Umbilical cord (tissue), 1 donor: ENCODE measurements around the gene ATP4A. TPM values are rescaled to one million over a fixed set of nuclear protein-coding genes. Genes with fewer than 3 reads are reported as not detected.

Experiments
- total RNA-seq: library from RNA; depleted of rRNA; stranded (reverse); fragments of >200 nt; gene quantifications from one replicate; pipeline ENCODE4 v1.2.3, GENCODE V29; 2014; ENCODE audit warnings: low replicate concordance; ENCODE audit not compliant: insufficient read depth

The ATP4A gene
- total RNA-seq, 1 donor from 2014 or later: not detected

Other genes starting within 250 kb of the ATP4A start
- 13.0 TPM for gene CD22, start 234.5 kb downstream of the ATP4A start, total RNA-seq
- 0.48 TPM for gene FFAR1, start 215.8 kb downstream of the ATP4A start, total RNA-seq
- gene FFAR3, start 205.2 kb downstream of the ATP4A start, total RNA-seq: 7.0 TPM
- gene GPR42, start 192.6 kb downstream of the ATP4A start, total RNA-seq: not detected
- 0.72 TPM for gene FFAR2, start 115.4 kb downstream of the ATP4A start, total RNA-seq
- 56.1 TPM for gene KRTDAP, start 73.2 kb downstream of the ATP4A start, total RNA-seq
- gene DMKN, start 50.0 kb downstream of the ATP4A start, total RNA-seq: 11.8 TPM
- 2.2 TPM for gene SBSN, start 35.3 kb downstream of the ATP4A start, total RNA-seq
- not detected for gene GAPDHS, start 30.2 kb downstream of the ATP4A start, total RNA-seq
- gene TMEM147, start 18.0 kb downstream of the ATP4A start, total RNA-seq: 55.4 TPM
- gene PMIS2, start 22.5 kb upstream of the ATP4A start, total RNA-seq: not detected
- 4.6 TPM for gene HAUS5, start 49.1 kb upstream of the ATP4A start, total RNA-seq
- 20.9 TPM for gene RBM42, start 65.4 kb upstream of the ATP4A start, total RNA-seq
- not detected for gene ETV2, start 78.1 kb upstream of the ATP4A start, total RNA-seq
- 177 TPM for gene COX6B1, start 84.7 kb upstream of the ATP4A start, total RNA-seq
- gene UPK1A, start 102.9 kb upstream of the ATP4A start, total RNA-seq: 6.7 TPM
- not detected for gene ZBTB32, start 140.9 kb upstream of the ATP4A start, total RNA-seq
- gene KMT2B, start 154.3 kb upstream of the ATP4A start, total RNA-seq: 2.2 TPM
- not detected for gene IGFLR1, start 178.8 kb upstream of the ATP4A start, total RNA-seq
- gene U2AF1L4, start 181.8 kb upstream of the ATP4A start, total RNA-seq: not detected
- gene PSENEN, start 182.0 kb upstream of the ATP4A start, total RNA-seq: 3.6 TPM
- gene LIN37, start 184.9 kb upstream of the ATP4A start, total RNA-seq: 8.4 TPM
- gene HSPB6, start 193.4 kb upstream of the ATP4A start, total RNA-seq: 67.4 TPM
- 15.9 TPM for gene PROSER3, start 194.5 kb upstream of the ATP4A start, total RNA-seq
- gene ARHGAP33, start 211.9 kb upstream of the ATP4A start, total RNA-seq: 0.96 TPM
- gene PRODH2, start 249.2 kb upstream of the ATP4A start, total RNA-seq: 5.5 TPM